Measurements from ENCODE around the gene AP1G1. TPM values are rescaled to one million over a fixed set of nuclear protein-coding genes. Genes with fewer than 3 reads are reported as not detected.
A peak's percentile ranks its signal among the peaks of the same experiment; 100 is the strongest.
"Not testable (repeated sequence)": the region's sequence is repeated elsewhere in the genome, so short reads cannot be mapped to it uniquely, and the experiment has no call there.

AP1G1 gene
- total RNA-seq, 1 donor, result 80.5 TPM

DNA sequence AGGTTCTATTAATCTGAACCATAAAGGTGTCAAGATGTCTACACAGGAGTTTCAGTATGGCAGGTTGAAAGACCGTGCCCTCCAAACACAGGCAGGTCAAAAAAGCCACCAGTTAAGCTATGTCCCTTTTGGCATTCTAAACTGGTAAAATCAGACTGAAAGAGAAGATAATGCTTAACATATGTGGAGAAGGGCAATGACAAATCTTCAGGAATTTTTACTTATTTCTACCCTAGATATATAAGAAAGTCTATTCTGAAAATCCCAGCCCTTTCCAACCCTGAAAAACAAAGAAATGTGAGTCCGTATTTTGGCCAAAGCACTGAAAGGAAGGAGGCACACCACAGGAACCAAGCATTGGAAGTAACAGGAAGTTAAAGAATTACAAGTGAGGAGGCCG lies 16.5 kb downstream of the AP1G1 start:
- TF ChIP-seq, protein P1, sequence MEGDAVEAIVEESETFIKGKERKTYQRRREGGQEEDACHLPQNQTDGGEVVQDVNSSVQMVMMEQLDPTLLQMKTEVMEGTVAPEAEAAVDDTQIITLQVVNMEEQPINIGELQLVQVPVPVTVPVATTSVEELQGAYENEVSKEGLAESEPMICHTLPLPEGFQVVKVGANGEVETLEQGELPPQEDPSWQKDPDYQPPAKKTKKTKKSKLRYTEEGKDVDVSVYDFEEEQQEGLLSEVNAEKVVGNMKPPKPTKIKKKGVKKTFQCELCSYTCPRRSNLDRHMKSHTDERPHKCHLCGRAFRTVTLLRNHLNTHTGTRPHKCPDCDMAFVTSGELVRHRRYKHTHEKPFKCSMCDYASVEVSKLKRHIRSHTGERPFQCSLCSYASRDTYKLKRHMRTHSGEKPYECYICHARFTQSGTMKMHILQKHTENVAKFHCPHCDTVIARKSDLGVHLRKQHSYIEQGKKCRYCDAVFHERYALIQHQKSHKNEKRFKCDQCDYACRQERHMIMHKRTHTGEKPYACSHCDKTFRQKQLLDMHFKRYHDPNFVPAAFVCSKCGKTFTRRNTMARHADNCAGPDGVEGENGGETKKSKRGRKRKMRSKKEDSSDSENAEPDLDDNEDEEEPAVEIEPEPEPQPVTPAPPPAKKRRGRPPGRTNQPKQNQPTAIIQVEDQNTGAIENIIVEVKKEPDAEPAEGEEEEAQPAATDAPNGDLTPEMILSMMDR (IDR thresholded peaks at IDR 0.05; ENCODE audit: insufficient read depth, low read length), result no peak
- H3K4me3 ChIP-seq (ENCODE audit: low read depth, low read length), result no peak overlapping the region
- DNase-seq (ENCODE audit: low read depth), result peak; percentile 21

DNA sequence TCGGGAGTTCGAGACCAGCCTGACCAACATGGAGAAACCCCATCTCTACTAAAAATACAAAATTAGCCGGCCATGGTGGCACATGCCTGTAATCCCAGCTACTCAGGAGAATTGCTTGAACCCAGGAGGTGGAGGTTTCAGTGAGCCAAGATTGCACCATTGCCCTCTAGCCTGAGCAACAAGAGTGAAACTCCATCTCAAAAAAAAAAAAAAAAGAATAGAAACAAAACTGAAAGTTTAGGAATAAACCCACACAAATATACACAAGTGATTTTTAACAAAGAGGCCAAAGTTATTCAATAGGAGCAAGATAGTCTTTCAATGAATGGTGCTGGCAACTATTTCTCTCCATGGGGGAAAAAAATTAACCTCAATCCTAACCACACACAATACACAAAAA lies 18.3 kb downstream of the AP1G1 start:
- H3K4me3 ChIP-seq (ENCODE audit: low read depth, low read length); DNase-seq (ENCODE audit: low read depth): not testable (repeated sequence)

DNA sequence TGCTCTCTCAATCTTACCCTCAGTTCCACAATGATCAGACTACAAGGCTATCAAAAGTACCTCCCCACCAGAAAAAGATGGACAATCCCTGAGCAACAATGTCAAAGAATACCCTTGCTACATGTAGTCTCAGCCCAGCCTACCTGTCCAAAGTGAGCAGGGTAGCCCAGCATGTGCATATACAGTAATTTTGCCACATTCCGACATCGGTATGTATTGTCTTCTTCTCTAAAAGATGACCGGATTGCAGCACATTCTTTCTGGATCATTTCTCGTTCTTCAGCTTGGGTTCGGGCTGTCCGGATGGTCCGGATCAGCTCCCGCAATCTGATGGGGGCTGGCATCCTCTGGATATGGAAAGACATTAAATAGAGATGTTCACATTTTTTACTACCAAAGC lies 19.5 kb downstream of the AP1G1 start:
- TF ChIP-seq, protein P1 (IDR thresholded peaks at IDR 0.05; ENCODE audit: insufficient read depth, low read length), result no peak
- DNase-seq (ENCODE audit: low read depth), result no peak

DNA sequence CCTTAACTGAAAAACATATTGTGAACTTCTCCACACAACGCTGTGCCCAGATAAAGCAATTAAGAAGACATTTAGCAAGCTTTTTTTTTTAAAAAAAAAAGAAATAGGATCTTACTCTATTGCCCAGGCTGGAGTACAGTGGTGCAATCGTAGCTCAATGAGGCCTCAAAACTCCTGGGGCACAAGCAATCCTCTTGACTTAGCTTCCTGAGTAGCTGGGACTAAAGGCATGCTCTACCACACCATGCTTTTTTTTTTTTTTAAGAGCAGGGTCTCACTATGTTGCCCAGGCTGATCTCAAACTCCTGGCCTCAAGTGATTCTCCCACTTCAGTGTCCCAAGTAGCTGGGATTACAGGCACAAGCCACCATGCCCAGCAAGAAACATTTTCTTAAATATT lies 20.1 kb downstream of the AP1G1 start:
- no peak for DNase-seq (ENCODE audit: low read depth)
- H3K4me3 ChIP-seq (ENCODE audit: low read depth, low read length), result no peak overlapping the region
- TF ChIP-seq, protein P1 (IDR thresholded peaks at IDR 0.05; ENCODE audit: insufficient read depth, low read length), result no peak

More for the DNA sequence above, 19.5 kb downstream of the AP1G1 start:
- H3K4me3 ChIP-seq (ENCODE audit: low read depth, low read length), result no peak overlapping the region

DNA sequence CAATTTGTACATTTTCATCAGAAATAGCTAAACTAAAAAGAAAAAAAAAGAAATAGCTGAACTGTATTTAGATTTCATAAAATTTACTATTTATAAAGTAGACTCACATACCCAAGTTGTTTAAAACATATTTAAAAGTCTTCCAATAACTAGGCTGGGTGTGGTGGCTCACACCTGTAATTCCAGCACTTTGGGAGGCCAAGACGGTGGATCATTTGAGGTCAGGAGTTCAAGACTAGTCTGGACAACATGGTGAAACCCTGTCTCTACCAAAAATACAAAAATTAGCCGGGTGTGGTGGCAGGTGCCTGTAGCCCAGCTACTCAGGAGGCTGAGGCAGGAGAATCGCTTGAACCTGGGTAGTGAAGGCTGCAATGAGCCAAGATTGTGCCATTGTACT lies 23.5 kb downstream of the AP1G1 start:
- DNase-seq (ENCODE audit: low read depth); H3K4me3 ChIP-seq (ENCODE audit: low read depth, low read length): not testable (repeated sequence)

DNA sequence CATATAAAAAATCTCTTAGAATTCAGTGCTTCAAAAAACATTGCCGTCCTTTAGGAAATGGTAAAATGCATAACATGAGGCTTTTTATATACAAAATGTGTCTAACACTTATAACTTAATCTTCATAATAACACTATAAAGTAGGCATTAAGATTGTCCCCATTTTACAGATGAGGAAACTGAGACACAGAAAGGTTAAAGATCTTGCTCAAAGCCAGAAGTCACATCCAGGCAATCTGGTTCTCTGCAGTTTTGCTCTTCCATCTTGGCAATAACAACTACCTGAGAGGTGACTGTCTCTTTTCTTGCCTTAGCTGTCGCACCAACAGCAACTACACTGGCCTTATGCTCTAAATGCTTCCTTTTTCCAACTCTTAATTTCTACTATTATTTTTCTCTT lies 24.5 kb downstream of the AP1G1 start:
- H3K4me3 ChIP-seq (ENCODE audit: low read depth, low read length), result no peak overlapping the region
- DNase-seq (ENCODE audit: low read depth), result no peak
- TF ChIP-seq, protein P1 (IDR thresholded peaks at IDR 0.05; ENCODE audit: insufficient read depth, low read length), result no peak

DNA sequence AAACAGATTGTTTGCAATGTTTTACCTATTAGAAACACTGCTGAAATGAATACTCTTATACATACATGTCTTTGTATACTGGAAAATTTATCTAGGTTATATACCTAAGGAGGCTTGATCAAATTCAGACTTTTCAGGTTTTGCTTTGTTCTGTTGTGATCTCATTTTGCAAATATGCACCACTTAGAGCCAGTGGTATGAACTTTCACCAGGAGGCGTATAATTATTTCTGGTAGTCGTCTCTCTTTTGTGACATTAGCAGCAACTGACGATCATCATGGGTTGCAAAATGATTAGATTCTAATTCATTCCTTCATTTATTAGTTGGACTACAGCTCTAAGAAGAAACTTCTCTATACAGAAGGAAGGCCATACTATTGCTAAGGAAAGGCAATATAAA lies 26.9 kb downstream of the AP1G1 start:
- no peak overlapping the region for H3K4me3 ChIP-seq (ENCODE audit: low read depth, low read length)
- peak; percentile 18 for DNase-seq (ENCODE audit: low read depth)
- TF ChIP-seq, protein P1 (IDR thresholded peaks at IDR 0.05; ENCODE audit: insufficient read depth, low read length), result no peak

DNA sequence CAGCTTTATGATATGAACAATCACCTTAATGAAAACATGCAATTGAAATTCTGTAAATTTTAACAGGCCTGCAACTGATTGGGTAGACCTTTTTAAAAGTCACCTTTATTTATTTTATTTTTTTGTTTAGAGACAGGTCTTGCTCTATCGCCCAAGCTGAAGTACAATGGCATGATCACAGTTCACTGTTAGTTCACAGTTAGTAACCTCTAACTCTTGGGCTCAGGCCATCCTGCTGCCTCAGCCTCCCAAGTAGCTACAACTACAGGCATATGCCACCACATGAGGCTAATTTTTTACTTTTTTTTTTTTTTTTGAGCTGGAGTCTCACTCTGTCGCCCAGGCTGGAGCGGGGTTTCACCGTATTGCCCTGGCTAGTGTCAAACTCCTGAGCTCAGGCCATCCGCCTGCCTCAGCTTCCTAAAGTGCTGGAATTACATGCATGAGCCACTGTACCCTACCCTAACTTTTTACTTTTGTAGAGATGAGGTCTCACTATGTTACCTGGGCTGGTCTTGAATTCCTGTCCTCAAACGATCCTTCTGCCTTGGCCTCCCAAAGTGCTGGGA lies 28.0 kb downstream of the AP1G1 start:
- no peak overlapping the region for H3K4me3 ChIP-seq (ENCODE audit: low read depth, low read length)
- no peak for DNase-seq (ENCODE audit: low read depth)
- TF ChIP-seq, protein P1 (IDR thresholded peaks at IDR 0.05; ENCODE audit: insufficient read depth, low read length), result no peak
